AG09319 (cell line): ENCODE measurements around the gene HLA-DMB.

ENCODE experiments used
- DNase-seq: peaks from one replicate; pipeline ENCODE4 v3.0.0-alpha.2; 2010; ENCODE audit warnings: low read depth; ENCODE audit errors: extremely low read depth
- CTCF ChIP-seq: IDR thresholded peaks from 2 replicates; pipeline ENCODE4 v1.5.1; 2011; ENCODE audit warnings: low read depth, mild to moderate bottlenecking, inconsistent platforms, low read length, moderate library complexity

Gene HLA-DMB

GRCh38 chr6:32982084-32982701 is 41.4 kb upstream of the HLA-DMB start:
- DNase-seq = no peak
- TF ChIP-seq CTCF = no peak

- DNase-seq = no peak
- no peak for TF ChIP-seq CTCF
Observed at GRCh38 chr6:32980488-32981038, 39.7 kb upstream of the HLA-DMB start.

- no peak for TF ChIP-seq CTCF
- no peak for DNase-seq
Observed at GRCh38 chr6:32979720-32980487, 39.1 kb upstream of the HLA-DMB start.

- DNase-seq = no peak
- no peak for TF ChIP-seq CTCF
Observed at GRCh38 chr6:32977953-32978324, 37.1 kb upstream of the HLA-DMB start.

GRCh38 chr6:32977272-32977952 is 36.6 kb upstream of the HLA-DMB start:
- DNase-seq = no peak
- TF ChIP-seq CTCF = no peak

- DNase-seq = no peak
- TF ChIP-seq CTCF = no peak
Observed at GRCh38 chr6:32976334-32977069, 35.7 kb upstream of the HLA-DMB start.

GRCh38 chr6:32975886-32976285 is 35.1 kb upstream of the HLA-DMB start:
- no peak for TF ChIP-seq CTCF
- DNase-seq = no peak
